GM21576 (cell line): ENCODE data around the gene TOLLIP.

Source experiments
- ATAC-seq: cut with Tn5 transposase; IDR thresholded peaks from one replicate; pipeline ENCODE4 v1.9.1; 2021; ENCODE audit warnings: mild to moderate bottlenecking, moderate library complexity; ENCODE audit not compliant: unreplicated experiment

The TOLLIP gene

DNA sequence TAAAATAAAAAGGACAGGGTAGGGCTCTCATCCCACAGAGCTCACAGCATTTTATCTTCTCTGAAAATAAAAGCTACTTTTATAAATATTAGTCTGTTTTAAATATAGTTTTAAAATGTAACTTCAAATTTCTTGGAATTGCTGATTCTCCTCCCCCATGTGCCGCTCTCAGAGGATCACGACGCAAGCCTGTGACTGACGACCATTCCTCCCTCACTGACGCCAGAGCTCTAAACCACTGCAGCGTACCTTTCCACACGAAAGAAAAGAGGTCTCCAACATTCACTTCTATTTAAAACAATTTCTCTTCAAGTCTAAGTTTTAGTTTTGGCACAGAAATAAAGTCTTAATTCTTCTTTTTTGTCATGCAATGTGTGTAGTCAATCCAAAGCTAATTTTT lies 9.3 kb downstream of the TOLLIP start:
- no peak for ATAC-seq

DNA sequence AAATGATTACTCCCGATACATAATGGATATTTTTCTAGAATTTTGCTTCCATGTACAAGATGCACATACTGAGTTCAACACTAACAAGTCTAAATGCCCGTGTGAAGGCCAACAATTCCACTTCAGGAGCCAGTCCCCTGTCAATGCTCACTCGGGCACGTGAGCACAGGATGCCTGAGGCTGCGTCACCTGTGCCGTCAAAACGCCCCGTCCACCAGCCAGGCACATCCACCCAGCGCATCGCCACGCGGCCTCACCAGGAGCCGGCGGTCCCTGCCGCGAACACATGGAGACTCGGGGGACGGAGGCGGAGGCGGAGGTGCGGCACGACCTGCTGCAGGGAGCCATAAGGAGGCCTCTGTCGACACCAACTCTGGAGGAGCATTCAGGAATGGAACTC lies 9.8 kb downstream of the TOLLIP start:
- ATAC-seq = no peak

DNA sequence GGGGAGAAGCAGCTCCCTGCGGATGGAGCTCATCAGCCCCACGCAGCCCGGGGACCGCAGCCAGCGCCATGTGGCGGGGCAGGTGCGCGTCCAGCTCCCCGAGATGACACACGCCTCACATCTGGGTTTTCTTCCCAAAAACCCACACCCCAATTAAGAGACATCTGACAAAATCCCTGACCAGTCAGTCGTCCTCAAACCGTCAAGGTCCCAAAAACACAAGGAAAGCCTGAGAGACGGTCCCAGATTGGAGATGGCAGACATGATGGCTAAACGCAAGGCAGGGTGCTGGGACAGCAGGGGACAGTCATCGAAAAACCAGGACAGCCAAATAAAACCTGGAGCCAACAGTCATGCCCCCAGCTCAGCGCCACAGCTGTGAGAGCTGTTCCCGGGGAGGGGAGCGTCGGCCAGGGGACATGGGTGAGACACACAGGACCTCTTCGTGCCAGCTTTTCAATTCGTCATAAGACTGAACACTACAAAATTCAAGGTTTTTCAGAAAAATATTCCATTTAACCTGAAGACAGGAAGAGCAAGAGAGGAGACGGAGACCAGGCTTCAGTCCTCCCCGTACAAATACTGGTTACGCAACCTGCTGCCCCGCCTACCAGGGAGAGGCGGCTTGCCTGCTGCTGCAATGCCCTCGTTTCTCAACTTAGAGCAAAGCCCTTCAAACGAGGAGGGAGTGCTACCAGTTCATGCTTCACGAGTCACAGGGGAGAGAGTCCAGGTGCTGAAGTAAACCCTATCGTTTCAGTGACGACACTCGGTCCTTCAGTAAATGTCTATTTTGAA lies 10.5 kb downstream of the TOLLIP start:
- ATAC-seq = no peak

DNA sequence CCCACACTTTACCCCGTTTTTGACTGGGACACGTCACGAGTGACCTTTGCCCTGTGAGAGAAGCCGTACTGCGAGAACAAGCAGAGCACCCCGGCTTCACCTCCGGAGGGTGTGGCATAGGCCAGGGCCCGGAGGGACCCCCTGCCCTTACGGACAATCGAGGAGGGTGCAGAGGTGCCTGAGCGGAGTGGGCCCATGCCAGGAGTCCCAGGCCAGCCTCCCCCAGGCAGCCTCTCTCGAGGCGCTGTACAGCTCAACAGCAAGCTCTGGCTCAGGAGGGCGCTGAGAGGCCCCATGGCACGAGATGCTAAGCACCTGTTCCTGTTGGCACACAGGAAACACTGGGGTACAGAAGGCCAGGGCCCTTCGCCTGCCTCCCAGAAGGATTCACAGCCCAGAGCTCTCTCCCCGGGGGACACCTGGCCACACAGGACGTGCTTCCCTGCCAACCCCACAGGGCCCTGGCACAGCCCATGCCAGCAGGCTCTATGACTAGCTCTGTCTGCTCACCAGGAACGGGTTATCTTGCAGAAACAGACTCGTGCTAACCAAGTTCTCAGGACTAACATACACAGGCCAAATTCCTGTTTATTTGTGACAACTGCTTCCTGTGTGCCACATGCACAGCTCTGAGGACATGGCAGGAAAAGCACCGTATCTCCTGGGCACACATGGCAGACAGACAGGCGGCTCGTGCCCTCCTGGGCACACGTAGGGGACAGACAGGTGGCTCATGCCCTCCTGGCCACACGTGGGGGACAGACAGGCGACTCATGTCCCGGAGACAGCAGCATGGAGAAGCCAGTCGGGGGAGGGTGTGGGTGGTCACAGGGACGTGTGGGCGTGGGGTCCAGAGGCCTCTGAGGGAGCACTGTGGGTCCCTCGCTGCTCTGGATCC lies 11.6 kb downstream of the TOLLIP start:
- ATAC-seq = no peak

DNA sequence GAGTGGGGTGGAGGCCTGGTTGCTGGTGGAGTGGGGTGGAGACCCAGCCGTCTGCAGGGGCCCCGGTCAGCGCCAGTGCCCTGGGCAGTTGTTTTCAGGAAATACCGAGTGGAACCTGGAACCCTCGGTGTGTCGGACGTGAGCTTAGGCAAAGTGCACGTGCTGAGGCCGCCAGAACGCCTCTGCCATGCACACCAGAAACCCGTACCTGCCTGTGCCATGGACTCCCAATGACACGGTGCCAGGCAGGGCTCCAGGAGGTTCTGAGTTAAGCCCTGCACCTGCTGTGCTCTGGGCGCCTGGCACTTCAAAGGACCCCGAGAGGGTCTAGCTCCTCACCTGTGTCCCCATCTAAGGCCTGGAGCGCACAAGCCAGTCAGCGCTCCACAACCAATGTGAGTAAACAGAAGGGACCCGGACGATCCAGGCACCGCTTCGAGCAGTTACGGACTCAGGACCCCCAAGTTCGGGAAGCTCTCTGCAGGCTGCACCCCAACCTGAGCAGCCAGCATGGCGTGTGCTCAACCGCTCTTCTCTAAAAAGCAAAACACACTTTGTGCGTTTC lies 12.3 kb downstream of the TOLLIP start:
- no peak for ATAC-seq

DNA sequence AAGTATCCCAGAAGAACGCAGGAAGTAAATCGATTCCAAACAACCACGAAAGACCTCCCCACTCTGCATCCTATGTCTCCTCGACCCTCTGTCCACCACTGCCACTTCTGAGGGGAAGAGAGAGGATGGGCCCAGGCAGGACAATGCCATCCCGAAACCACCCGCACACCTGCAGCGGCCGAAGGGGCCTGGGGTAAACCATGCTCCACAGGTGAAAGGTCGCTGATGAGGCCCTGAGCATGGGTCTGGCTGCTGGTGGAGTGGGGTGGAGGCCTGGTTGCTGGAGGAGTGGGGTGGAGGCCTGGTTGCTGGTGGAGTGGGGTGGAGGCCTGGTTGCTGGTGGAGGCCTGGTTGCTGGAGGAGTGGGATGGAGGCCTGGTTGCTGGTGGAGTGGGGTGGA lies 13.1 kb downstream of the TOLLIP start:
- no peak for ATAC-seq

DNA sequence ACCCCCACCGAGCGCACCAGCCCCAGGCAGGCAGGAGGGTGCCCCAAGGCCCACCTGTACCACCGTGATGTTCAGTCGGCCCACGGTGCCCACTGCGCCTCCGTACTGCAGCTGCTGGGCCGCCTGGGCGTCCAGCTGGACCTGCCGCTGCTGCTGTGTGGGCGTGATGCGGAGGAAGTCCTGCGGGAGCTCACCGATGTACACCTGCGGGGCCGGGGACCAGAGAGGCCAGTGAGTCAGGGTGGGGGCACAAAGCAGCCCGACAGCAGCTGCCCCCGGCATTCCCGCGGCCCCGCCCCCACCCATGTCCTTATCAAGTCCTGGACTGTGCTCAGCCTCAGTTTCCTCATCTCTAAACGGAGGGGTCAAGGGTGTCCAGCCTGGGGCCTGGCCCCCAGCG lies 13.8 kb downstream of the TOLLIP start:
- no peak for ATAC-seq

DNA sequence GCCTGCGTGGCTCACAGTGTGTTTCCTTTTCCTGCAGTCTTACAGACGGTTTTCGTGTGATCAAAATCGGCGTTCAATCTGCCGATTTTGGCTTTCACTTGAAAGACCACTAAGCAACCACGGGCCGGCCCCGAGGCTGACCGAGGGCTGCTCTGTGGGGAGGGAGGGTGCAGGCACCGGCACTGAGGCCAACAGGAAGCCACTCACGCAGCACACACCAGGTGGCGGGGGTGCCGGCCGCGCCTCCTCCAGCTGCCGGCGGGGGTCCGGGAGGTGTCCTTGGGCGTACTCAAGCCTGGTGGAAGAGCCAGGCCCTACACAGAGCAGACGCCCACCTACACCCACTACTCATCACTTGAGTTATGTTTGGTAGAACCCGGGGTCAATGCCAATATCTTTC lies 14.3 kb downstream of the TOLLIP start:
- no peak for ATAC-seq

DNA sequence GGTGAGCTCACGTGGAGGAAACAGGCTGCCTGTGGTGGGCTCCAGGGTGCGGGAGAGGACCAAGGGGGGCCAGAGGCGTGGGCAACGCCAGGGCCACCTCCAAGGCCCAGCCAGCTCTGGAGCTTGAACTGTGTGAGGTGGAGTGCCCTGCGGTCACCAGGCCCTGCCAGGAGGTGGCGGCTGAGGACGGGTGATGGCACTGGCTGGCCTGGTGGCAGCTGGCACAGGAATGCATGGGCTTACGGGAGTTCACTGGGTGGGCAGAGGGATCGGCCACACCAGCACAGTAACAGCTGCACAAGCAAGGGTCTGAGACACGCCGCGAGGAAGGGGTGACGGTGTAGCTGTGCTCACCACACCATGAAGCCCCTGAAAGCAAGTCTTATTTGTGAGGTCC lies 15.8 kb downstream of the TOLLIP start:
- ATAC-seq = no peak

DNA sequence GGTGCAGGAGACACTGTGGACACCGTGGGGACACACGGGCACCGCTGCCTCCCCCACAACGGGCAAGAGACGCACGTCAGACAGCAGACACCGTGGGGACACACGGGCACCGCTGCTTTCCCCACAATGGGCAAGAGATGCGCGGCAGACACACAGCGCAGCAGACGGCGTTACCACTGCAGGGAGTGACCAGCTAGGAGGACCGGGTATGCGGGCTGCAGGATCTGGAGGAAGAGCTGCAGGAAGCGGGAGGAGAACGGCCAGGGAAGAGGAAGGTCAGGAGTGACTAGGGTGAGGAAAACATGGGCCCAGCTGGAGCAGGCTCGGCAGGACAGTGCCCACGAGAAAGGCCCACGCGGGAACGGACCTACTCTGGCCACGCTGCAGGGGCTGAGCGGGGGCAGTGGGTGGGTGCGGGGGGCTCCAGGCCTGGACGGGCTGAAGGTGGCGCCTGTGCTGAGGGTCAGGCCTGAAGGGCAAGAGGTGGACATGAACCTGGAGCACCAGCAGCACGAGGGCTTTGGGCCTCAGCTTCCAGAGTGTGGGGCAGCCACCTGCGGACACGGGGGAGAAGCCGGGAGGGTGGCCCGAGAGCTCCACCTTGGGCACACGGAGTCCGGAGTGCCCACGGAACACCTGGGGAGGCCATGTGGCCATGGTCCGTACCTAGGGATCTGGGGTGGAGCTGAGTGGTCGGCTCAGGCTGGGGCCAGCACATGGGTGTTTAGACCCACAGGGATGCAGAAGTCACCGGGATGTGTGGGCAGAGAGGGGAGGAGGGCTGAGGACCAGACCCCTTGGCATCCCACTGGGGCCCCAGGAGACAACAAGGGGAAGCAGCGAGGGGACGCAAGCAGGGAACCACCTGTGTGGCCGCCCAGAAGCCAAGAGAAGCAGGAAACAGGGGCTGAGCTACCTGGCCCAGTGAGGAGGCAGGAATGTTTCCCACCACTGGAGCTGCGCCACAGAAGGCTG lies 16.5 kb downstream of the TOLLIP start:
- ATAC-seq = no peak

DNA sequence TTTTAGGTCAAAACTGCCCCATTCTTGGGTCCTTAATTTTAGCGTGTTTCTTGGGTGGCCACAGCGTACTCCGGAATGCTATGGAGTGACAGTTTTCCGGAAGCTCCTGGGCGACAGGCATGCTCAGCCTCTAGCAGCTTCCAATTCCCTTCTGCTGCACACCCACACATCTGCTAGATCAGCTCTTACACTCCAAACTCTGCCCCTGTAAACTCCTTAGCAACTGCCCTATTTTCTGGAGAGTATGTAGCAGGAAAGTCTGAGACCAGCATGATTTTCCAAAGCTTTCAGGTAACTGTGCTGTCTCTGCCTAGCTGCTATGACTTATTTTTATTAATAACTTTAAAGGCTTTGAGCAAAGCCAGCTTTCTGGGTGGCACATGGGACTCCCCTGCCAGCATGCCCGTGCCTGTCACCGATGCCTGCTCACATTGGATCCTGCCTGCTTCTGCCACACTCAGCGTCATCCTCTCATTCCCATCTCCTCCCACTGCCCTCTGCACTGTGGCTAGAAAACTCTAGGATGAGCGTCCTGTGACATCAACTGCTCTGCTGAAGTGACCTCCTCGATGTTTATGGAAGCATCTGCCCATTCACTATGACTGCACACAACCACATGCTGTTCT lies 17.3 kb downstream of the TOLLIP start:
- ATAC-seq = no peak

DNA sequence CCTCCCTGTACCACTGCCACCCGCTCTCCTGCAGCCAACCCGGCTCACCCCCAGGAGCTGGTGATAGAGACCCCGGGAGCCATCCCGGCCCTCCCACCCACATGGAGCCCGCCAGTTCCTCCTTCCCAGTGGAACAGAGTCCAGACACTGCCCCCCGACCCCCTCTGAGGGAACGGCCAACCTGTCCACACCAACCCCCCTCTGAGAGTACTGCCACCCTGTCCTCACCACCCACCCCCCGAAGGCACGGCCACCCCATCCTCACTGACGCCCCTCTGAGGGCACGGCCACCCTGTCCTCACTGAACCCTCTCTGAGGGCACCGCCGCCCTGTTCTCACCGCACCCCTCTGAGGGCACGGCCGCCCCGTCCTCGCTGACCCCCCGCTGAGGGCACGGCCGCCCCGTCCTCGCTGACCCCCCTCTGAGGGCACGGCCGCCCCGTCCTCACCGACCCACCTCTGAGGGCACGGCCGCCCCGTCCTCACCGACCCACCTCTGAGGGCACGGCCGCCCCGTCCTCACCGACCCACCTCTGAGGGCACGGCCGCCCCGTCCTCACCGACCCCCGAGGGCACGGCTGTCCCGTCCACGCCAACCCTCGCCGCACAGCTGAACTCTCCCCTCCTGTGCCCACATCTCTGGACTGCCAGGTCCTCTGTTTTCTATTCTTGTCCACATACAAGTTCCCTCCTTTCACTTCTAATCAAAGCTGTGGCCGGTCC lies 18.0 kb downstream of the TOLLIP start:
- no peak for ATAC-seq

DNA sequence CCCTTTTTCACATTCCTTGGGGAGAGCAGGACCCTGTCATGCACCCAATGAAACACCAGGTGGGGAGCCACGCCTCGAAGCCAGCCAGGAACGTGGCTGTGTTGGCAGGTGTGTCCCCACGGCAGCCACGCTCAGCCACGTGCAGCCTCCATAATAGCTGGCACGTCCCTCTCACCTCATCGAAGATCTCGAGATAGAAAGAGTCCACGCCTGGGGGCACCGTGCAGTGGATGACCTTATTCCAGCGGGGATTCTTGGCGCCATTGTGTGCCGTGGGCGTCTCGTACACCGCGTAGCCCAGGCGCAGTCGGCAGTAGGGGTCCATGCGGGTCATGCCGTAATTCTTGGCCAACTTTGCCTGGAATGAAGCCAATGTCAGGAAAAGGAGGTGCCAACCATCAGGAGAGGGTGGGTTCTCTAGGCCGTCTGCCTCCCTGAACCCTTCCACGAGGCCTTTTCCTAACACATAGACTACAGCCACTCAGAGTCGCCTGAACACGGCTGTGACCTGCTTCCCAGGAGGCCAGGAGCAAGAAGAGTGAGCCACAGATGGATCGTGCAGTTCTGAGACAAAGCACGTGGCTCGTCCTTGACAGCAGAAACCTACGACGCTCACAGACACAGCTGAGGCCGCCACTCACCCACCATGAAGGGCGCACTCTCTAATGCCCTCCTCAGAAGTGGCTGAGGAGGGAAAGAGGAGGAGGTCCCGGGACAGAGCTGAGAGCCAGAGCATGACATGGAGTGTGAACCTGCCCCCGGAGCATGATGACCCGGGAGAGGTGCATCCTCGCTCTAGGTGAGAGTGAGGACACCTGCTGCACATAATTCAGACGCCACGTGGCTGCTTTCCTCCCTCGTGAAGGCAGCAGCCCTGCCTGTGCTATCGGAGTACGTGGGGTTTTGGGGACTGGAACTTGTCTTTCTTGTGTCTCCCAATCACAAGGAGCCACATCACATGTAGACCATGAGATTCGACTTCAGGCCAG lies 19.1 kb downstream of the TOLLIP start:
- ATAC-seq = no peak

DNA sequence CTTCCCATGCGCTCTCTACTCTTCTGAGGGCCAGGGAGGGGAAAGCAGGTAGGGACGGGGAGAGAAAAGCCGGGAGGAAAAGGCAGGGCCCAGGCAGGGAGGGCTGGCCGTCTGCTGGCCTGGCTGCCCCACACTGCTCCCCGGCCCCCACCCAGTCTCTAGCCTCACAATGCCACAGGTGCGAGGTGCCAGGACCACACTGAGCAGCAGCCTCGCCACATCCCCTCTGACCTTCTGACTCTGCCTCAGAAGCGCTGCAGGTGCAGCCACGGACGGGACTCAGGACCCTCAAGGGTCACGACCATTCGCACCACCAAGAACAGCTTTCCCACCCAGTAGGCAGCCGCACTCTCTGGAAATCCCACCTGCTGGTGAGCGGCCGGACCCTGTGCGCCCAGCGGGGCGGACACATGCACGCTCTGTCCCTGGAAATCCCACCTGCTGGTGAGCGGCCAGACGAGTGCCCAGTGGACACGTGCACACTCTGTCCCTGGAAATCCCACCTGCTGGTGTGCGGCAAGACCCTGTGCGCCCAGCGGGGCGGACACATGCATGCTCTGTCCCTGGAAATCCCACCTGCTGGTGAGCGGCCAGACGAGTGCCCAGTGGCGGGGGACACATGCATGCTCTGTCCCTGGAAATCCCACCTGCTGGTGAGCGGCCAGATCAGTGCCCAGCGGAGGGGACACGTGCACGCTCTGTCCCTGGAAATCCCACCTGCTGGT lies 20.1 kb downstream of the TOLLIP start:
- no peak for ATAC-seq

DNA sequence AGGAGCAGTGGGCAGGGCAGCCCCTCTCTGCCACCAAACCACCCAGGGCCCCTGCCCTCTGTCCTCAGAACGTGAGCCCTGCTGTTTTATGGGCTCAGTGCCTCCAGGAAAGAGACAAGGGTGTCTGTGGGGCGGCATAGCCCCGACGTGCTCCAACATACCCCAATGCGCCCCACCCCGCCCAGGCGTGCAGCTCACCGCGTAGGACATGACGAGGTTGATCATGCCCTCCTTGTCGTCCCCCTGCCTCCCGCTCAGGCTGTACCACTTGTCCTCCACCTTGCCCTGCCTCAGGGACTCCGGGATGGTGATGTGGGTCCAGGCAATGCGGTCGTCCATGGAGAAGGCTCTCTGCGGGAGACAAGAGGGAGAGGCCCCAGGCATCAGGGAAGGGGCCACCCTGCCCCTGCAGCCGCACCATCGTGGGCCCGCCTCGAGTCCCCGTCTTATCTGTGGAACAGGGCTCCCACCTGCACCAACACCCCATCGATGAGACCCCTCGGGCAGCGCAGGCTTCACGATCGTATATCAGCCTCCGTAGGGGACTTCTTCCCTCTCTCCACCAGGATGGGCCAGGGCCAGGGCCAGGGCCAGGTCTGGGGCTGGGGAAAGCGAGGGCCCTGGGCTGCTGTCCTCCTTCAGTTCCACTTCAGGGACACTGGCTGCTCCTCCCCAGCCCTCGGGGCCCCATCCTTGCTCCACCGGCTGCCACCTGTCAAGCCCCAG lies 20.8 kb downstream of the TOLLIP start:
- ATAC-seq = no peak

DNA sequence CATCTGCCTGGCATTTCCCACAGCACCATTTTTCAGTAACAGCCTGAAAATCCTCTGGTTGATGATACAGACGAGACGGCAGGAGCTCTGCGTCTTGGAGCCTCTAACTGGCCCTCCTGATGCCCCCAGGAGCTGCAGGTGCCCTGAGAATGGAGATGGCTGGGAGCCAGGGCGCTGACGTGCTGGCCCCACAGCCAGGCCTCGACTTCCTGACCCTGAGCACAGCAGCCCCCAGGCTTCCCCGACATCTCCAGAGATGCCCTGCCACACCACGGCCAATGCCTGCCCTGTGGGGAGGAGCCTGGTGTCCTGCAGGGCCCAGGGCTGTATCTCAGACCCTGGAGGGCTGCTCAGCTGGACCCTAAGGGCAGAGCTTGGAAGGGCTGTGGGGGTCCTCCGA lies 21.5 kb downstream of the TOLLIP start:
- no peak for ATAC-seq

DNA sequence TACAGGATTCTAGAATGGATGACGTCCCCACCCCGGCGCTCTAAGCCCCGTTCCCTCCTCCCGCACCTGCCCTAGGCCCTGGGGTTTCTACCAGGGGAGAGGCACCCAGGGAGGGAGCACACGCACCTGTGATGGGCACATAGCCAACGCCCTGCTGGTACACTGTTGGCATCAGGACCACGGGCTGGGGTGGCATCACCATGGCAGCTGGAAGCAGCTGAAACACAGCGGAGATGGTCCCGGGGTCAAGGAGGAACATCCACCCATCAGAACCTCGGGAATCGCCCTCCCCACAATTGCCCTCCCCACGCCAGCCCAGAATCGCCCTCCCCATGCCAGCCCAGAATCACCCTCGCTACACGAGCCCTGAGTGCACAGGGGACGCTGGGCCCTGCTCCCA lies 23.6 kb downstream of the TOLLIP start:
- ATAC-seq = no peak
